HG03432 (cell line): ENCODE measurements around the gene TMEM132E.

ENCODE experiments used
- ATAC-seq: cut with Tn5 transposase; IDR thresholded peaks from one replicate; pipeline ENCODE4 v1.9.1; 2021; ENCODE audit warnings: mild to moderate bottlenecking, moderate library complexity; ENCODE audit not compliant: unreplicated experiment

The TMEM132E gene

GRCh38 chr17:34628879-34629278, 49.5 kb downstream of the TMEM132E start:
- ATAC-seq = no peak

- no peak for ATAC-seq
Observed at GRCh38 chr17:34633351-34633750, 54.0 kb downstream of the TMEM132E start.

GRCh38 chr17:34633760-34634159, 54.4 kb downstream of the TMEM132E start:
- ATAC-seq = no peak

- no peak for ATAC-seq
Observed at GRCh38 chr17:34634551-34635160, 55.3 kb downstream of the TMEM132E start.

DNA sequence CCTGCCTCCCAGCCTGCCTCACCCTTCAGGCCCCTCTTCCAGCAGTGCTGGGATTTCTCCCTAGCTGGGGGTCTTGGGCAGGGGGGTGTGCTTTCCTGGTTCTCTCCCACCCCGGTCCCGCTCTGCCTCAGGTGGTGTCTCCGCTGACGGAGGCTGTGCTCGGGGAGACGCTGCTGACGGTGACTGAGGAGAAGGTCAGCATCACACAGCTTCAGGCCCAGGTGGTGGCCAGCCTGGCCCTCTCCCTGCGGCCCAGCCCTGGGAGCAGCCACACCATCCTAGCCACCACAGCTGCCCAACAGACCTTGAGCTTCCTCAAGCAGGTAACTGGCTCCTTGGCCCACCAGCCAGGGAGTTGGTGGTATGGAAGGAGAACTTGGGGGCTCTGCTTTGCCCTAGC, 56.5 kb downstream of the TMEM132E start:
- no peak for ATAC-seq

- ATAC-seq = no peak
Observed at GRCh38 chr17:34637041-34637547, 57.7 kb downstream of the TMEM132E start.

GRCh38 chr17:34637548-34638525, 58.5 kb downstream of the TMEM132E start:
- ATAC-seq = peak; percentile 64

- ATAC-seq = no peak
Observed at GRCh38 chr17:34638526-34639260, 59.3 kb downstream of the TMEM132E start.

GRCh38 chr17:34639706-34640425, 60.5 kb downstream of the TMEM132E start:
- ATAC-seq = no peak

DNA sequence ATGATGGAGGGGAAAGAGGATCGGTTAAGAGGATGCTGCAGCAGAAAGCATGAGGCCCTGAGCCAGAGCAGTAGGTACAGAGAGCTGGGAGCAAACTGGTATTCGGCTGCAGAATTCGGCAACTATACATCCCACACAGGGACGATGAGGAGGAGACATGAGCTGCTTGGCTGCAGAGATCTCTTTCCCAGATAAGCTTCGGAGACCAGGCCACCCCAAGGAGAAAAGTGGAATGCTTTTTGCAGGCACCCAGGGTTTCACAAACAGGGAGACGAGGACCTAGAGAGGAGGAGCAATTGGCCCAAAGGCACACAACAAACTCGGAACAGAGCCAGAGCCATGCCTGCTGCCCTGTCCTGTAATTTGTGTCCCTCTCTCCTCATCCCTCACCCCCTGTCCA, 62.0 kb downstream of the TMEM132E start:
- ATAC-seq = no peak

DNA sequence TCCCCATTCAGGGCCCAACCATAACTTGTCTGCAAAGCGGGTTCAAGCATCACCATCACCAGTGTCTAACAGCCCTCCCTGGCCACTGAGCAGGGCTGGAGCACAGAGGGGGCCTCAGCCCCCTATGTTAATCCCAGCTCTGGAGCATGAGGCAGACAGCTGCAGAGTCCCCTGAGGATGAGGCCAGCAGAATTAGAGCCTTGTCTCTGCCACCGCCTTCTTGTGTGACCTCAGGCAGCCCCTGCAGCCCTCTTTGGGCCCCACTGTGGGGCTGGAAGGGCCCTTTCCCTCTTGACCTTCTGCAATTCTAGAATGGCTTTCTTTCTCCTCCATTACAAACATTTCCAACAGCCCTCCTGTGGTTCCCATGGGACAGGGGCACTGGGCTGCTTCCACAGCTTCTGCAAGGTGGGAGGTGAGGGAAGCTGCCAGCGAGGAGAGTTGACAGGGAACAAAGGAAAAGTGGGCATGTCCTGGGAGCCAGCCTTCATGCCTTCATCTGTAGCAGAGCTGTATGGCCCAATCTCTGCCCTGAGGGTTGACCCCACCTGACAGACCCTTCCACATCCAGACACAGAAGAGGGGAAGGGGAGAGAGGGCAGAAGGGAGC, 65.7 kb downstream of the TMEM132E start:
- no peak for ATAC-seq

- ATAC-seq = no peak
Observed at GRCh38 chr17:34645594-34645993, 66.2 kb downstream of the TMEM132E start.

GRCh38 chr17:34647511-34647910, 68.1 kb downstream of the TMEM132E start:
- no peak for ATAC-seq

DNA sequence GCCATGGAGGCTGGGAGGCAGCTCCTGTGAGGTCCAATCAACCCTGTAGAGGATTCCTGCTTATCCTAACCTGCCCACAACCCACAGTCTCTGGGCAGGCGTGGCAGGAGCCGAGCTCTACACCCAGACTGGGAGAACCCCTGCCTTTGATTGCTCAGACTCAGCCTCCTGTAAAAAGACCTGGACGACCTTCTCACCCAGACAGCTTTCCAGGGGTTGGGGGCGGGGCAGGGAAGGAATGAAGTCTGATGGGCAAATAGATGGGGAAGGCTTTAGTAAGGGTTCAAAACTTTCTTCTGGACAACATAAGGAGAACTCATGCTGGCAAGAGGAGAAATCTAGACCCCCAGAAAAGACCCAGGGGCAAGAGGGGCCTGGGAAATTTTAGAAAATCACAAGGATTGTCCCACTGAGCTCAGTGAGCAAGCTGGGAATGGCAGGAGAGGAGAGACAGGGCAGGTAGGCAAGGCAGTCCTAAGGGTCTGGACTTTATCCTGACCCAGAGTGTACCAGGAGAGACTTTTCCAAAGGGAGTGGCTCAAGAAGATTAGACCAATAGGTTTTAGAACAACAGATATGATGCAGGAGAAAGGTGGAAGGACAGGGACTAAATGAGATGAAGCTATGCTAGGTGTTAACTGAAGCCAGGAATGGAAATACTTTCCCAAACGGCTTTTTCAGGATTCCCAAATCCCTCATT, 70.8 kb downstream of the TMEM132E start:
- no peak for ATAC-seq

DNA sequence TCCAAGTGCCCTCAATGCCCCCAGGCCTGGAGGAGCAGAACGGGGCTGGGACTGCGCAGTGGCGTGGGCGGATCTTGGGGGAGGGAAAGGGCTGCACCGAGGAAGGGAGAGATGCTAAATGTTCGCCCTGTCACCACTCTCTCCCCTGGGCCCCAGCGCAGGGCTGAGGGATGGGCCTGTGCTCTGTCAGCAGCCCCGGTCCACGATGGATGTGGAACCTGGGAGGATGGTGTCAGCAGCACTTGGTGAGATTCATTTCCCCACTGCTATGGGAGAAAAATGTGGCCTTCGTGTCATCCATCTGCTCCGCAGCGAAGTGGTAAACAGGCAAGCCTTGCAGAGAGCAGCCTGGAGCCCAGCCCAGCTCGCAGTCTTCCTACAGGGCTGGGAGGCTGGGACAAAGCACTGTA, 72.0 kb downstream of the TMEM132E start:
- no peak for ATAC-seq

- no peak for ATAC-seq
Observed at GRCh38 chr17:34652021-34652555, 72.7 kb downstream of the TMEM132E start.

- no peak for ATAC-seq
Observed at GRCh38 chr17:34653511-34653910, 74.1 kb downstream of the TMEM132E start.

DNA sequence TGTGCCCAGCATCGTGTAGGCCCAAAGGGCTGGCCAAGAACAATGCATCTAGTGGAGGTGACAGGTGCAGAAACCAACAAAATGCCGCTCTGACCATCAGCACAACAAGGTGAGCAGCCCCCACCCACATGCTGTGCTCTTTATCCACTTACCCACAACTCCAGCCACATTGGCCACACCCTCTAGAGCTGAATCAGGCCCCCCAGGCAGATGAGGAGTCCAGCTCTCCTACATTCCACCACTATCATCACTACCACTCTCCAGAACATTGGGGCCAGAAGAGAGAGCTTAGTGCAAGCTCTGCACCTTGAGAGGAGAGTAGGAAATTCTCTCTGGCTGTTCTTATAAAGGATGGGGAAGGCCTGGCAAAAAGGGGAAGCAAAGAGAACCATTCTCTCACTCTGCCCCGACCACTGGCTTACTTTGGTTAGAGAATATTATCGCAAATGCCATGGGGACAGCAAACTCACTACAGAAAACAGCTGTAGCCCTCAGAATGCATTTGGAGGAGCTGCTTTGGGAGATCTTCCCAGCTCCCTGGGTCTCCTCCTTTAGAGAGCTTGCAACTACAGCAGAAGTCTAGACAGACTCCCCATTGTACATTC, 75.0 kb downstream of the TMEM132E start:
- no peak for ATAC-seq

DNA sequence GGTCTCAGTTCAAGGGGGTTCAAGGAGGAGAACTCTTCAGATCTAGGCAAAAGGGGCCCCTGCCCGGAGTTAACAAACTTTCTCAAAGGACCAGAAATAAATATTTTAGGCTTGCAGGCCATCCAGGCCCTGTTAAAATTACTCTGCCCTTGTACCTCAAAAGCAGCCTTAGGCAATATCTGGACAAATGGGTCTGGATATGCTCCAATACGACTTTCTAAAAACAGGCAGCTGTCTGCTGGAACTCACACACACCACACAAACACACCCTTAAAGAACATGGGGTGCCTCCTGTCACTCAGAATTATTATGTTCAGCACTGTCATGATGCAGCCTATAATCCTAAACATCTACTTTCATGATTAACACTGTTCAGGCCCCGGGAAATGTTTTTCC, 75.5 kb downstream of the TMEM132E start:
- ATAC-seq = no peak
